Gastrocnemius medialis (tissue), 4 donors: ENCODE results near the gene GREB1. TPM values are rescaled to one million over a fixed set of nuclear protein-coding genes. Genes with fewer than 3 reads are reported as not detected.

ENCODE experiments used
- ATAC-seq, 2 donors: fragments of 150-250 bp; one replicate each; pipeline ENCODE4 v1.9.1; 2016
- DNase-seq, 2 donors: peaks; one replicate each; pipeline ENCODE4 v3.0.0-alpha.2; 2019
- H3K27ac ChIP-seq, 4 donors: fragments of 200-600 bp; sonication (generic); 1 replicate in 1 of 4; 2 replicates in 3 of 4; pipeline ENCODE4 v1.5.1; 2016 to 2018; ENCODE audit warnings: mild to moderate bottlenecking in 2 of 4, moderate library complexity in 1 of 4
- H3K27me3 ChIP-seq, 3 donors: fragments of 200-600 bp; sonication (generic) in 2 of 3; 1 replicate in 1 of 3; 2 replicates in 2 of 3; pipeline versions ENCODE4 v1.5.1 to v1.6.0; 2016 to 2019; ENCODE audit warnings: mild to moderate bottlenecking in 1 of 3, moderate library complexity in 1 of 3
- H3K36me3 ChIP-seq, 2 donors: fragments of 200-600 bp; sonication (generic) in 1 of 2; one replicate each; pipeline ENCODE4 v1.5.1; 2017 to 2018
- H3K4me1 ChIP-seq, 2 donors: fragments of 200-600 bp; sonication (generic) in 1 of 2; one replicate each; pipeline ENCODE4 v1.5.1; 2016 to 2017; ENCODE audit warnings: mild to moderate bottlenecking in 2 of 2
- H3K4me3 ChIP-seq, 4 donors: fragments of 200-600 bp; sonication (generic) in 3 of 4; 1 replicate in 1 of 4; 2 replicates in 3 of 4; pipeline ENCODE4 v1.5.1; 2016 to 2019; ENCODE audit warnings: mild to moderate bottlenecking in 2 of 4
- H3K9me3 ChIP-seq, 3 donors: fragments of 200-600 bp; sonication (generic) in 2 of 3; 1 replicate in 1 of 3; 2 replicates in 2 of 3; pipeline ENCODE4 v1.5.1; 2016 to 2019
- CTCF ChIP-seq, 5 experiments: fragments of 450-650 bp in 3 of 5; fragments of 200-600 bp in 2 of 5; sonication (generic) in 2 of 5; IDR thresholded peaks in 4 of 5; conservative IDR thresholded peaks in 1 of 5; 1 replicate in 4 of 5; 2 replicates in 1 of 5; pipeline ENCODE4 v1.5.1; 2016 to 2019; ENCODE audit warnings: antibody characterized with exemption in 5 of 5, mild to moderate bottlenecking in 3 of 5, moderate library complexity in 3 of 5
- POLR2A ChIP-seq, 2 donors: fragments of 450-650 bp; IDR thresholded peaks; one replicate each; pipeline ENCODE4 v1.6.1; 2017; ENCODE audit warnings: antibody characterized with exemption in 2 of 2, mild to moderate bottlenecking in 2 of 2, moderate library complexity in 2 of 2
- in situ Hi-C, 4 donors: fragments of 200-750 bp; cut with MboI; loops; one replicate each; pipeline versions ENCODE4 v1.15.0 to v1.8.0; 2017; ENCODE audit warnings: low sequenced_read_pairs in 4 of 4
- intact Hi-C: fragments of 100-400 bp; cut with DNase I; formaldehyde crosslinking; loops from one replicate; pipeline ENCODE4 v1.15.1; 2023; ENCODE audit warnings: low total_unique reads
- total RNA-seq, 4 donors: library from RNA; depleted of rRNA; stranded (reverse); fragments of >200 nt; gene quantifications; one replicate each; pipeline versions ENCODE4 v1.1.0 to v1.2.3, GENCODE V29; 2016

GREB1 gene
- total RNA-seq, 4 donors from 2014 or later = 1.7 to 9.3 (median 2.6) TPM

DNA sequence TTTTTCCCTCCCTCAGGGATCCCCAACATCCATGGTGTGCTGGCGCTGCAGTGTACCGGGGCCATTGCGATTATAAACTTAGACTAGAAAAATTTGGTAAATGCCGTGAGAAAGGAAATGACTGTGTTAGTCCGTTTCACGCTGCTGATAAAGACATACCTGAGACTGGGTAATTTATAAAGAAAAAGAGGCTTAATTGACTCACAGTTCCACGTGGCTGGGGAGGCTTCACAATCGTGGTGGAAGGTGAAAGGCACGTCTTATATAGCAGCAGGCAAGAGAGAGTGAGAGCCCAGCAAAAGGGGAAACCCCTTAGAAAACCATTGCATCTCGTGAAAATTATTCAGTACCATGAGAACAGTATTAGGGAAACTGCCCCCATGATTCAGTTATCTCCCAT lies 91.8 kb downstream of the GREB1 start:
- in situ Hi-C loops = no loop called here
- no peak for TF ChIP-seq POLR2A (IDR thresholded peaks at IDR 0.05)
- TF ChIP-seq CTCF (IDR thresholded peaks at IDR 0.05 in 4 of 5, conservative IDR thresholded peaks at IDR 0.05 in 1 of 5) = no peak

DNA sequence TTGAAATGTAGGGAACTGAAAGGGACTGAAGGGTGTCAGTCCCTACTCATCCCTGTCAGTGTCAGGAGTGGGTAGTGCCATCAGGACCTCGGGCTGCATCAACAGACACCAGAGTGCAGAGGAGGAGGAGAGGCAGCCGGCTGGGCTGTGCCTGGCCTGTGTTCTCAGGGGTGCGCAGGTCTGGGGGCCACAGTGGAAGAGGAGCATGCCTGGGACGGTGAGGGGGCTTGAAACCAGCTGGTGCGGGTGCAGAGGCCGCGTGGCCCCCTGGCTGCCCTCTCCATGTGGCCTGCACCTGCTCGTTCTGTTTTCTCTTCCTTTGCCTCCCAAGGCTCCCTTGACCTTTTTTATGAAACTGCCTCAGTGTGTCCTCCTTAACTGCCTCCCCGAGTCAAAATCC lies 94.8 kb downstream of the GREB1 start:
- in situ Hi-C loops (no loop called here), intact Hi-C loops (no loop called here)
- H3K27ac ChIP-seq = no peak overlapping the region
- no peak overlapping the region for H3K4me3 ChIP-seq
- DNase-seq (no peak), ATAC-seq (no peak)
- no peaks in the 10 kb centered on the region for H3K36me3 ChIP-seq
- peaks cover 15% of the 10 kb centered on the region in 2 donors for H3K4me1 ChIP-seq
- no peaks in the 10 kb centered on the region for H3K9me3 ChIP-seq
- TF ChIP-seq CTCF (IDR thresholded peaks at IDR 0.05 in 4 of 5, conservative IDR thresholded peaks at IDR 0.05 in 1 of 5) (no peak), POLR2A (IDR thresholded peaks at IDR 0.05) (no peak)
- no peaks in the 10 kb centered on the region for H3K27me3 ChIP-seq

More for the DNA sequence above, 91.8 kb downstream of the GREB1 start:
- no peak overlapping the region for H3K4me3 ChIP-seq
- DNase-seq (no peak), ATAC-seq (no peak)
- intact Hi-C loops = no loop called here
- H3K9me3 ChIP-seq = no peaks in the 10 kb centered on the region
- no peak overlapping the region for H3K27ac ChIP-seq
- no peaks in the 10 kb centered on the region for H3K27me3 ChIP-seq
- H3K36me3 ChIP-seq = no peaks in the 10 kb centered on the region
- H3K4me1 ChIP-seq = peaks cover 4 to 6% of the 10 kb centered on the region in 2 donors

- no peak for ATAC-seq
- no peak for DNase-seq
- Histone ChIP-seq H3K4me3 (no peak overlapping the region), H3K27me3 (no peaks in the 10 kb centered on the region), H3K27ac (peak overlapping the region in 1 of 4 donors; percentile 66), H3K4me1 (peaks cover 15% of the 10 kb centered on the region in 2 donors), H3K36me3 (no peaks in the 10 kb centered on the region), H3K9me3 (no peaks in the 10 kb centered on the region)
- intact Hi-C loops (no loop called here), in situ Hi-C loops (no loop called here)
- TF ChIP-seq POLR2A (IDR thresholded peaks at IDR 0.05) = no peak
- TF ChIP-seq CTCF (IDR thresholded peaks at IDR 0.05 in 4 of 5, conservative IDR thresholded peaks at IDR 0.05 in 1 of 5) = no peak
These were observed 95.4 kb downstream of the GREB1 start for GRCh38 chr2:11629215-11629614.

- DNase-seq = peak; percentile 32 to 60
- intact Hi-C loops (no loop called here), in situ Hi-C loops (no loop called here)
- no peak for TF ChIP-seq POLR2A (IDR thresholded peaks at IDR 0.05)
- TF ChIP-seq CTCF (IDR thresholded peaks at IDR 0.05 in 4 of 5, conservative IDR thresholded peaks at IDR 0.05 in 1 of 5) = no peak
- H3K4me3 ChIP-seq = no peak overlapping the region
- H3K27ac ChIP-seq = peak overlapping the region; percentile 66 to 72 (median 70)
- H3K27me3 ChIP-seq = no peaks in the 10 kb centered on the region
- peak; percentile 71 to 72 for ATAC-seq
- no peaks in the 10 kb centered on the region for H3K9me3 ChIP-seq
- H3K36me3 ChIP-seq = no peaks in the 10 kb centered on the region
- peaks cover 15% of the 10 kb centered on the region in 2 donors for H3K4me1 ChIP-seq
These were observed 96.0 kb downstream of the GREB1 start for GRCh38 chr2:11629851-11630250.

DNA sequence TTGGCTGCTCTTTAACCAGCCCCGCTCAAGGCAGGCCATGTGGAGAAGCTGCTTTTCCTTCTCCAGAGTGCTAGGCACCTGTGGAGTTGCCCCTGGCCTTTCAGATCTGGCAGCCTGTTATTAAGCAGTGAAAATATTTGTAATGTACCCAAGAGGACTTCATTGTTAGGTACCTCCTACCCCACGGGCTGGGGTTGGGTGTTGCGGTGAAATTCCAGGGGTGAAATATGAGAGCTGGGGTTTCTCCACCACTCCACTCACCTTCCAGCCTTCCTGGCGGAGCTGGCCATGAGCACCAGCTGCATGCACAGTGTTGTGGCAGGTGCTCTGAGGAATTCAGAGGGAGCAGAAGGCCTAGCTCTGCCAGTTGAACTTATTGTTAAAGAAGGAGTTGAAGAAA lies 97.0 kb downstream of the GREB1 start:
- DNase-seq (peak; percentile 38 to 67), ATAC-seq (peak; percentile 58 to 75)
- TF ChIP-seq POLR2A (IDR thresholded peaks at IDR 0.05) (no peak), CTCF (IDR thresholded peaks at IDR 0.05 in 4 of 5, conservative IDR thresholded peaks at IDR 0.05 in 1 of 5) (no peak)
- Histone ChIP-seq H3K4me1 (peaks cover 15% of the 10 kb centered on the region in 2 donors), H3K36me3 (no peaks in the 10 kb centered on the region), H3K4me3 (no peak overlapping the region), H3K27ac (peak overlapping the region; percentile 66 to 72 (median 70)), H3K27me3 (no peaks in the 10 kb centered on the region), H3K9me3 (no peaks in the 10 kb centered on the region)
- in situ Hi-C loops (no loop called here), intact Hi-C loops (no loop called here)
